ENCODE results near the gene TLX2.
A peak's percentile ranks its signal among the peaks of the same experiment; 100 is the strongest.

The TLX2 gene

DNA sequence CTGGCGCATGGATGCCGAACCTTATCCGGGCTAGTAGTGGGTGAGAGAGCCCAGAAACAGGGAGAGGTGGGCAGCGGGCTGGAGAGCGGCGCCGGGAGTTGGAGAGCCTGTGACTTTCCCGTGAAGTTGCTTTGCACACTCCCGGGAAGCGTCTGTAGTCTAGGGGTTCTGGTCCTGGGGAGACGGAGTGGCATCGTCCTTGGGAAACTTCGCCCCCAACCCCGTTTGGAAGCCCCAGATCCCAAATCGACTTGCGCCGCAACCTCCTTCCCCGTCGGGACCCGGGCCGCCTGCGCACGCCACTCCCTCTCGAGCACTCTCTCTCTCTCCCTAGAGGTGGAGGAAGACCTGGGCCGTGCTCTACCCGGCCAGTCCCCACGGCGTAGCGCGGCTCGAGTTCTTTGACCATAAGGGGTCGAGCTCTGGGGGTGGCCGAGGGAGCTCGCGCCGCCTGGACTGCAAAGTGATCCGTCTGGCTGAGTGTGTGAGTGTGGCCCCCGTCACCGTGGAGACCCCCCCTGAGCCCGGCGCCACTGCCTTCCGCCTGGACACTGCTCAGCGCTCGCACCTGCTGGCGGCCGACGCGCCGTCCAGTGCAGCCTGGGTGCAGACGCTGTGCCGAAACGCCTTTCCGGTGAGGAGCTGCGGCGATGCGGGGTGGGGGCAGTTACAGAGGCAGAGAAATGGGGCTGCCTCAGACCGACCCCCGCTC is 40.7 kb downstream of the TLX2 start:
- Histone ChIP-seq H3K4me3 (ENCODE audit: low read depth, low read length, poor library complexity, severe bottlenecking) (peak overlapping the region; percentile 78), H3K27ac (ENCODE audit: low read depth, low read length, poor library complexity, severe bottlenecking) (no peak overlapping the region), H3K79me2 (ENCODE audit: insufficient read depth, low read length) (no peaks in the 10 kb centered on the region), H3K36me3 (ENCODE audit: insufficient read depth, low read length) (peaks cover 6% of the 10 kb centered on the region; the same call in 1 of the 2 replicates), H2AFZ (ENCODE audit: low read length) (peak overlapping the region; percentile 4; the same call in 1 of the 2 replicates), H3K9me3 (ENCODE audit: low read length) (no peaks in the 10 kb centered on the region), H3K9me2 (ENCODE audit: low read depth, low read length) (no peaks in the 10 kb centered on the region), H3K4me1 (ENCODE audit: insufficient read depth, low read length, severe bottlenecking) (peaks cover 17% of the 10 kb centered on the region), H4K20me1 (ENCODE audit: insufficient read depth, low read length) (no peaks in the 10 kb centered on the region), H3F3A (ENCODE audit: insufficient read depth, low read length) (no peaks in the 10 kb centered on the region), H3K9ac (ENCODE audit: low read length) (peak overlapping the region; percentile 71), H3K27me3 (ENCODE audit: insufficient read depth, low read length) (no peaks in the 10 kb centered on the region; the same call in 1 of the 2 replicates), H3K4me2 (ENCODE audit: low read length) (peak overlapping the region; percentile 70)
- TF ChIP-seq EZH2 (IDR thresholded peaks at IDR 0.05; ENCODE audit: borderline replicate concordance, low read length), result no peak
- TF ChIP-seq, protein P1, sequence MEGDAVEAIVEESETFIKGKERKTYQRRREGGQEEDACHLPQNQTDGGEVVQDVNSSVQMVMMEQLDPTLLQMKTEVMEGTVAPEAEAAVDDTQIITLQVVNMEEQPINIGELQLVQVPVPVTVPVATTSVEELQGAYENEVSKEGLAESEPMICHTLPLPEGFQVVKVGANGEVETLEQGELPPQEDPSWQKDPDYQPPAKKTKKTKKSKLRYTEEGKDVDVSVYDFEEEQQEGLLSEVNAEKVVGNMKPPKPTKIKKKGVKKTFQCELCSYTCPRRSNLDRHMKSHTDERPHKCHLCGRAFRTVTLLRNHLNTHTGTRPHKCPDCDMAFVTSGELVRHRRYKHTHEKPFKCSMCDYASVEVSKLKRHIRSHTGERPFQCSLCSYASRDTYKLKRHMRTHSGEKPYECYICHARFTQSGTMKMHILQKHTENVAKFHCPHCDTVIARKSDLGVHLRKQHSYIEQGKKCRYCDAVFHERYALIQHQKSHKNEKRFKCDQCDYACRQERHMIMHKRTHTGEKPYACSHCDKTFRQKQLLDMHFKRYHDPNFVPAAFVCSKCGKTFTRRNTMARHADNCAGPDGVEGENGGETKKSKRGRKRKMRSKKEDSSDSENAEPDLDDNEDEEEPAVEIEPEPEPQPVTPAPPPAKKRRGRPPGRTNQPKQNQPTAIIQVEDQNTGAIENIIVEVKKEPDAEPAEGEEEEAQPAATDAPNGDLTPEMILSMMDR (IDR thresholded peaks at IDR 0.05; ENCODE audit: low read length), result no peak

DNA sequence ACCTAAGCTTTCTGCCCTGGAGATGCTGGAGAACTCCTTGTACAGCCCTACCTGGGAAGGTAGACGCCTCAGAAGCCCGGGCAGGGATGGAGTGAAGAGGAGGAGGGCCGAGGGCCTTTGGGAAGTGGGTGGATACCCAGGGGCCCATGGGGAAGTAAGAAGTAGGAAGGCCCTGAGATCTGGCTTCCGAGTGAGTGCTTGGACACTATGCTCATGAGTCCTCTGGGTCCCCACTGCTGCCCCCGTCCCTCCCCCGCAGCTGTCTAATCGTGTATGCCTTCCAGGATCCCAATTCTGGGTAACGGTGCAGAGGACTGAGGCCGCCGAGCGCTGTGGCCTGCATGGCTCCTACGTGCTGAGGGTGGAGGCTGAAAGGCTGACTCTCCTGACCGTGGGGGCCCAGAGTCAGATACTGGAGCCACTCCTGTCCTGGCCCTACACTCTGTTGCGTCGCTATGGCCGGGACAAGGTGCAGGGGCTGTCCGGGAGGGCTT is 41.4 kb downstream of the TLX2 start:
- H4K20me1 ChIP-seq (ENCODE audit: insufficient read depth, low read length), result no peaks in the 10 kb centered on the region
- H3K4me1 ChIP-seq (ENCODE audit: insufficient read depth, low read length, severe bottlenecking), result peaks cover 17% of the 10 kb centered on the region
- no peaks in the 10 kb centered on the region; the same call in 1 of the 2 replicates for H3K27me3 ChIP-seq (ENCODE audit: insufficient read depth, low read length)
- H3K4me2 ChIP-seq (ENCODE audit: low read length), result peak overlapping the region; percentile 70
- no peaks in the 10 kb centered on the region for H3K9me3 ChIP-seq (ENCODE audit: low read length)
- peak overlapping the region; percentile 71; the same call in 1 of the 2 replicates for H3K9ac ChIP-seq (ENCODE audit: low read length)
- H3K79me2 ChIP-seq (ENCODE audit: insufficient read depth, low read length), result no peaks in the 10 kb centered on the region
- no peaks in the 10 kb centered on the region for H3K9me2 ChIP-seq (ENCODE audit: low read depth, low read length)
- H3F3A ChIP-seq (ENCODE audit: insufficient read depth, low read length), result no peaks in the 10 kb centered on the region
- no peak overlapping the region for H3K27ac ChIP-seq (ENCODE audit: low read depth, low read length, poor library complexity, severe bottlenecking)
- peak overlapping the region; percentile 78 for H3K4me3 ChIP-seq (ENCODE audit: low read depth, low read length, poor library complexity, severe bottlenecking)
- H2AFZ ChIP-seq (ENCODE audit: low read length), result no peak overlapping the region
- TF ChIP-seq, protein P1 (IDR thresholded peaks at IDR 0.05; ENCODE audit: low read length), result no peak
- no peak for TF ChIP-seq EZH2 (IDR thresholded peaks at IDR 0.05; ENCODE audit: borderline replicate concordance, low read length)
- peaks cover 6% of the 10 kb centered on the region; the same call in 1 of the 2 replicates for H3K36me3 ChIP-seq (ENCODE audit: insufficient read depth, low read length)

- TF ChIP-seq, protein P1 (IDR thresholded peaks at IDR 0.05; ENCODE audit: low read length), result no peak
- no peak for TF ChIP-seq EZH2 (IDR thresholded peaks at IDR 0.05; ENCODE audit: borderline replicate concordance, low read length)
- Histone ChIP-seq H3K4me3 (ENCODE audit: low read depth, low read length, poor library complexity, severe bottlenecking) (no peak overlapping the region), H3K4me2 (ENCODE audit: low read length) (no peak overlapping the region), H3K27ac (ENCODE audit: low read depth, low read length, poor library complexity, severe bottlenecking) (no peak overlapping the region), H3K9ac (ENCODE audit: low read length) (no peak overlapping the region), H3K9me2 (ENCODE audit: low read depth, low read length) (no peaks in the 10 kb centered on the region), H2AFZ (ENCODE audit: low read length) (no peak overlapping the region), H3K4me1 (ENCODE audit: insufficient read depth, low read length, severe bottlenecking) (peaks cover 17% of the 10 kb centered on the region), H3K36me3 (ENCODE audit: insufficient read depth, low read length) (peaks cover 6% of the 10 kb centered on the region; the same call in 1 of the 2 replicates), H3K9me3 (ENCODE audit: low read length) (no peaks in the 10 kb centered on the region), H3K27me3 (ENCODE audit: insufficient read depth, low read length) (no peaks in the 10 kb centered on the region), H4K20me1 (ENCODE audit: insufficient read depth, low read length) (no peaks in the 10 kb centered on the region), H3K79me2 (ENCODE audit: insufficient read depth, low read length) (no peaks in the 10 kb centered on the region), H3F3A (ENCODE audit: insufficient read depth, low read length) (no peaks in the 10 kb centered on the region)
These were observed 41.9 kb downstream of the TLX2 start for GRCh38 chr2:74556159-74556558.
